GM12872 (cell line): ENCODE measurements around the gene KIAA0319L.
A peak's percentile ranks its signal among the peaks of the same experiment; 100 is the strongest.

Source experiments
- CTCF ChIP-seq: IDR thresholded peaks from 3 replicates; pipeline ENCODE4 v1.5.1; 2011; ENCODE audit warnings: low read depth, mild to moderate bottlenecking, low read length, moderate library complexity; ENCODE audit not compliant: insufficient read depth

The KIAA0319L gene

GRCh38 chr1:35577071-35577998, 20.1 kb upstream of the KIAA0319L start:
- TF ChIP-seq CTCF, result peak; percentile 9; the same call in 1 of the 3 replicates

- TF ChIP-seq CTCF, result no peak
Measured at GRCh38 chr1:35576061-35576765, 19.0 kb upstream of the KIAA0319L start.

- TF ChIP-seq CTCF, result no peak
Measured at GRCh38 chr1:35575416-35575958, 18.3 kb upstream of the KIAA0319L start.

- TF ChIP-seq CTCF, result no peak
Measured at GRCh38 chr1:35574655-35575415, 17.6 kb upstream of the KIAA0319L start.

- no peak for TF ChIP-seq CTCF
Measured at GRCh38 chr1:35574125-35574654, 17.0 kb upstream of the KIAA0319L start.

GRCh38 chr1:35573198-35574124, 16.3 kb upstream of the KIAA0319L start, which contains the start of gene TFAP2E:
Gene TFAP2E, plus strand, starts transcription at chr1:35573314. Its CDS starts 264 bp downstream, at chr1:35573578.
- no peak for TF ChIP-seq CTCF
